ENCODE data around the gene SMAD7.

Gene SMAD7

GRCh38 chr18:48909721-48910120, 41.0 kb downstream of the SMAD7 start:
- no peak for DNase-seq
- Histone ChIP-seq H3K36me3 (no peaks in the 10 kb centered on the region), H3K9me3 (ENCODE audit: severe bottlenecking) (peaks cover 2% of the 10 kb centered on the region), H3K4me3 (ENCODE audit: low read depth, low read length) (no peak overlapping the region), H3K27me3 (ENCODE audit: insufficient read depth, low read depth, severe bottlenecking) (no peaks in the 10 kb centered on the region), H3K27ac (no peak overlapping the region)
- TF ChIP-seq, protein P1, sequence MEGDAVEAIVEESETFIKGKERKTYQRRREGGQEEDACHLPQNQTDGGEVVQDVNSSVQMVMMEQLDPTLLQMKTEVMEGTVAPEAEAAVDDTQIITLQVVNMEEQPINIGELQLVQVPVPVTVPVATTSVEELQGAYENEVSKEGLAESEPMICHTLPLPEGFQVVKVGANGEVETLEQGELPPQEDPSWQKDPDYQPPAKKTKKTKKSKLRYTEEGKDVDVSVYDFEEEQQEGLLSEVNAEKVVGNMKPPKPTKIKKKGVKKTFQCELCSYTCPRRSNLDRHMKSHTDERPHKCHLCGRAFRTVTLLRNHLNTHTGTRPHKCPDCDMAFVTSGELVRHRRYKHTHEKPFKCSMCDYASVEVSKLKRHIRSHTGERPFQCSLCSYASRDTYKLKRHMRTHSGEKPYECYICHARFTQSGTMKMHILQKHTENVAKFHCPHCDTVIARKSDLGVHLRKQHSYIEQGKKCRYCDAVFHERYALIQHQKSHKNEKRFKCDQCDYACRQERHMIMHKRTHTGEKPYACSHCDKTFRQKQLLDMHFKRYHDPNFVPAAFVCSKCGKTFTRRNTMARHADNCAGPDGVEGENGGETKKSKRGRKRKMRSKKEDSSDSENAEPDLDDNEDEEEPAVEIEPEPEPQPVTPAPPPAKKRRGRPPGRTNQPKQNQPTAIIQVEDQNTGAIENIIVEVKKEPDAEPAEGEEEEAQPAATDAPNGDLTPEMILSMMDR (IDR thresholded peaks at IDR 0.05; ENCODE audit: low read depth, low read length), result no peak

DNA sequence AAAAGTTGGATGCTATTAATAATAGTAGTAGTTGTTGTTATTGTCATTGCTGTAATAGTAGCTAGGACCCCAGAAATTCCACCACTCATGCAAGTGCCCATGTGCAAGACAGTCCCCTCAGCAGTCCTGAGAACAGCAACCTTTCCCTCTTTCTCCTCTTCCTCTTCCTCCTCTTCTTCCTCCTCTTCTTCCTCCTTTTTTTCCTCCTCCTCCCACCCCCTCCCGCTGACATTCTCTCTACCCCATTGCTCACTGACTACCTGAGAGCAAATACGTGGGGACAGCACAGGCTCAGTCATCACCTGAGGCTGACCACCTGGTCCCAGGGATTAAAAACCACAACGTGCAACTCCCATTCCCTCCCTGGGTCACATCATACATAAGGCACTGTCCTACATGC, 41.8 kb downstream of the SMAD7 start:
- Histone ChIP-seq H3K27me3 (ENCODE audit: insufficient read depth, low read depth, severe bottlenecking) (no peaks in the 10 kb centered on the region), H3K9me3 (ENCODE audit: severe bottlenecking) (peaks cover 8% of the 10 kb centered on the region), H3K27ac (no peak overlapping the region), H3K36me3 (no peaks in the 10 kb centered on the region), H3K4me3 (ENCODE audit: low read depth, low read length) (no peak overlapping the region)
- TF ChIP-seq, protein P1 (IDR thresholded peaks at IDR 0.05; ENCODE audit: low read depth, low read length), result no peak
- DNase-seq, result no peak

- no peak for DNase-seq
- H3K27ac ChIP-seq, result no peak overlapping the region
These were observed 45.3 kb downstream of the SMAD7 start for GRCh38 chr18:48905513-48905912.

GRCh38 chr18:48904847-48905394, 45.8 kb downstream of the SMAD7 start:
- Histone ChIP-seq H3K27ac (no peak overlapping the region), H3K36me3 (no peaks in the 10 kb centered on the region), H3K27me3 (ENCODE audit: insufficient read depth, low read depth, severe bottlenecking) (no peaks in the 10 kb centered on the region), H3K9me3 (ENCODE audit: severe bottlenecking) (peaks cover 10% of the 10 kb centered on the region), H3K4me3 (ENCODE audit: low read depth, low read length) (no peak overlapping the region)
- no peak for DNase-seq
- TF ChIP-seq, protein P1 (IDR thresholded peaks at IDR 0.05; ENCODE audit: low read depth, low read length), result no peak

More at GRCh38 chr18:48905513-48905912, 45.3 kb downstream of the SMAD7 start:
- H3K36me3 ChIP-seq, result no peaks in the 10 kb centered on the region
- TF ChIP-seq, protein P1 (IDR thresholded peaks at IDR 0.05; ENCODE audit: low read depth, low read length), result no peak
- H3K9me3 ChIP-seq (ENCODE audit: severe bottlenecking), result peaks cover 10% of the 10 kb centered on the region
- H3K27me3 ChIP-seq (ENCODE audit: insufficient read depth, low read depth, severe bottlenecking), result no peaks in the 10 kb centered on the region
- H3K4me3 ChIP-seq (ENCODE audit: low read depth, low read length), result no peak overlapping the region

- no peak for DNase-seq
These were observed 46.7 kb downstream of the SMAD7 start for GRCh38 chr18:48904091-48904490.

More at GRCh38 chr18:48904091-48904490, 46.7 kb downstream of the SMAD7 start:
- Histone ChIP-seq H3K4me3 (ENCODE audit: low read depth, low read length) (no peak overlapping the region), H3K27ac (no peak overlapping the region), H3K9me3 (ENCODE audit: severe bottlenecking) (peaks cover 10% of the 10 kb centered on the region), H3K36me3 (no peaks in the 10 kb centered on the region), H3K27me3 (ENCODE audit: insufficient read depth, low read depth, severe bottlenecking) (no peaks in the 10 kb centered on the region)
- TF ChIP-seq, protein P1 (IDR thresholded peaks at IDR 0.05; ENCODE audit: low read depth, low read length), result no peak

Measured in WERI-Rb-1 (cell line).